ENCODE measurements around the gene DVL3.
A peak's percentile ranks its signal among the peaks of the same experiment; 100 is the strongest.

DNA sequence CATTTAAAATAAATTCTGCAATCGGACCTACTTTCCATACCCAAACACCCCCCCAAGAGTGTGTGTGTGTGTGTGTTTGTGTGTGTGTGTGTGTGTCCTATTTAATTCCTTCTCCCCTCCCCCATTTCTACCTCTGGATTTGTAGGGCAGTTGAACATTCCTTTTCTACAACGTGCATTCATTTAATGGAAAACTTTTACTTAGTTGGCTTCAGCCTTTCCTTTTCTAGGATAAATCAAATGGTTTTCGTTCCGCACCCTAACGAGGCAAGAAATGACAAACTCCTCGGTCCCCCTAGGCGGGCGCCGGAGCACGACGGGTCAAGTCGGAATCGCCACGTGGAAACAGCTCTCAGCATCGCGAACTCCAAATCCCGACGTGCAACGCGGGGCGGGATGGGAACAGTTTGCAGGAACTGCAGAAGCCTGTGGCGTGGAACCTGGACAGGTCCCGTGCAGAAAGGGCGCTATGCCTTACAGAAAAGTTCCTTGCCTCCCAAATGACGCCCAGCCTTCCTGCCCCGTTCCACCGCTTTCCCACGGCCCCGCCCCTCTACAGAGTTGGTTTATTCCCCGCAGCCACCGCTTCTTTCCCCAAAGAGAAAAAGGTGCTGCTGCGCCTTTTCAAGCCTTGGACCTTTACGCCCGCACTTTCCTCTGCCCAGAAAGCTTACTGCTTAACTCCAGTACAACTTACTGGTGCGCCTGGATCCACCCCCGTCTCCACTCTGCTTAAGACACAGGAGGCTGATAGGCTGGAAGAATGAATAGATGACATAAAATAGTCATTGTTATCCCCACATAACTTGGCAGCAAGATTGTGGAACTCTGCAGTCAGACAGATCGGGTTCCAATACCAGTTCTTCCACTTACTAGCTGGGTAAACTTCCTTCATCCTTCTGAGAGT, 21.1 kb upstream of the DVL3 start:
- TF ChIP-seq, protein P1, sequence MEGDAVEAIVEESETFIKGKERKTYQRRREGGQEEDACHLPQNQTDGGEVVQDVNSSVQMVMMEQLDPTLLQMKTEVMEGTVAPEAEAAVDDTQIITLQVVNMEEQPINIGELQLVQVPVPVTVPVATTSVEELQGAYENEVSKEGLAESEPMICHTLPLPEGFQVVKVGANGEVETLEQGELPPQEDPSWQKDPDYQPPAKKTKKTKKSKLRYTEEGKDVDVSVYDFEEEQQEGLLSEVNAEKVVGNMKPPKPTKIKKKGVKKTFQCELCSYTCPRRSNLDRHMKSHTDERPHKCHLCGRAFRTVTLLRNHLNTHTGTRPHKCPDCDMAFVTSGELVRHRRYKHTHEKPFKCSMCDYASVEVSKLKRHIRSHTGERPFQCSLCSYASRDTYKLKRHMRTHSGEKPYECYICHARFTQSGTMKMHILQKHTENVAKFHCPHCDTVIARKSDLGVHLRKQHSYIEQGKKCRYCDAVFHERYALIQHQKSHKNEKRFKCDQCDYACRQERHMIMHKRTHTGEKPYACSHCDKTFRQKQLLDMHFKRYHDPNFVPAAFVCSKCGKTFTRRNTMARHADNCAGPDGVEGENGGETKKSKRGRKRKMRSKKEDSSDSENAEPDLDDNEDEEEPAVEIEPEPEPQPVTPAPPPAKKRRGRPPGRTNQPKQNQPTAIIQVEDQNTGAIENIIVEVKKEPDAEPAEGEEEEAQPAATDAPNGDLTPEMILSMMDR (IDR thresholded peaks at IDR 0.05), result peak in 1 of 4 experiments; percentile 17
- peak in 1 of 2 donors; percentile 25 for TF ChIP-seq POLR2A (IDR thresholded peaks at IDR 0.05)
